ENCODE measurements around the gene MUL1.

- TF ChIP-seq, protein P1, sequence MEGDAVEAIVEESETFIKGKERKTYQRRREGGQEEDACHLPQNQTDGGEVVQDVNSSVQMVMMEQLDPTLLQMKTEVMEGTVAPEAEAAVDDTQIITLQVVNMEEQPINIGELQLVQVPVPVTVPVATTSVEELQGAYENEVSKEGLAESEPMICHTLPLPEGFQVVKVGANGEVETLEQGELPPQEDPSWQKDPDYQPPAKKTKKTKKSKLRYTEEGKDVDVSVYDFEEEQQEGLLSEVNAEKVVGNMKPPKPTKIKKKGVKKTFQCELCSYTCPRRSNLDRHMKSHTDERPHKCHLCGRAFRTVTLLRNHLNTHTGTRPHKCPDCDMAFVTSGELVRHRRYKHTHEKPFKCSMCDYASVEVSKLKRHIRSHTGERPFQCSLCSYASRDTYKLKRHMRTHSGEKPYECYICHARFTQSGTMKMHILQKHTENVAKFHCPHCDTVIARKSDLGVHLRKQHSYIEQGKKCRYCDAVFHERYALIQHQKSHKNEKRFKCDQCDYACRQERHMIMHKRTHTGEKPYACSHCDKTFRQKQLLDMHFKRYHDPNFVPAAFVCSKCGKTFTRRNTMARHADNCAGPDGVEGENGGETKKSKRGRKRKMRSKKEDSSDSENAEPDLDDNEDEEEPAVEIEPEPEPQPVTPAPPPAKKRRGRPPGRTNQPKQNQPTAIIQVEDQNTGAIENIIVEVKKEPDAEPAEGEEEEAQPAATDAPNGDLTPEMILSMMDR (IDR thresholded peaks at IDR 0.05): no peak
- no peak for TF ChIP-seq POLR2A (IDR thresholded peaks at IDR 0.05)
- TF ChIP-seq EP300 (IDR thresholded peaks at IDR 0.05): no peak
- no peak for TF ChIP-seq POLR2AphosphoS5 (IDR thresholded peaks at IDR 0.05)
These were observed 26.1 kb downstream of the MUL1 start for GRCh38 chr1:20481643-20482498.
